GM18519 (cell line): ENCODE data around the gene SERPINB4.

ENCODE experiments used
- ATAC-seq: cut with Tn5 transposase; IDR thresholded peaks from one replicate; pipeline ENCODE4 v1.9.1; 2021; ENCODE audit warnings: mild to moderate bottlenecking, moderate library complexity; ENCODE audit not compliant: unreplicated experiment, low FRiP score

The SERPINB4 gene

GRCh38 chr18:63637703-63638102, 6.4 kb downstream of the SERPINB4 start:
- ATAC-seq: no peak

- no peak for ATAC-seq
Observed at GRCh38 chr18:63627819-63628218, 16.2 kb downstream of the SERPINB4 start.

GRCh38 chr18:63626431-63626830, 17.6 kb downstream of the SERPINB4 start:
- ATAC-seq: no peak

DNA sequence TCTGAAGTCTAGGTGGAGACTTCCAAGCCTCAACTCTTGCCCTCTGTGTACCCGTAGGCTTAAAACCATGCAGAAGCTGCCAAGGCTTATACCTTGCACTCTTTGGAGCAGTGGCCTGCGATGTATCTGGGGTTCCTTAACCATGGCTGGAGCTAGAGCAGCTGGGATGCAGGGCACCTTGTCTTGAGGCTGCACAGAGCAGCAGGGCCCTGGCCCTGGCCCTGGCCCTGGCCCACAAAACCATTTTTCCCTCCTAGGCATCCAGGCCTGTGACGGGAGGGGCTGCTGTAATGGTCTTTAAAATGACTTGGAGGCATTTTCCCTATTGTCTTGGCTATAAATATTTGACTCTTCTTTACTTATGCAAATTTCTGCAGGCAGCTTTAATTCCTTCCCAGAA, 19.2 kb downstream of the SERPINB4 start:
- ATAC-seq: no peak

- ATAC-seq: no peak
Observed at GRCh38 chr18:63619661-63620060, 24.4 kb downstream of the SERPINB4 start.

- ATAC-seq: no peak
Observed at GRCh38 chr18:63617915-63618234, 26.2 kb downstream of the SERPINB4 start.

- ATAC-seq: peak; percentile 80
Observed at GRCh38 chr18:63617049-63617914, 26.8 kb downstream of the SERPINB4 start.

- ATAC-seq: no peak
Observed at GRCh38 chr18:63613420-63613819, 30.6 kb downstream of the SERPINB4 start.

DNA sequence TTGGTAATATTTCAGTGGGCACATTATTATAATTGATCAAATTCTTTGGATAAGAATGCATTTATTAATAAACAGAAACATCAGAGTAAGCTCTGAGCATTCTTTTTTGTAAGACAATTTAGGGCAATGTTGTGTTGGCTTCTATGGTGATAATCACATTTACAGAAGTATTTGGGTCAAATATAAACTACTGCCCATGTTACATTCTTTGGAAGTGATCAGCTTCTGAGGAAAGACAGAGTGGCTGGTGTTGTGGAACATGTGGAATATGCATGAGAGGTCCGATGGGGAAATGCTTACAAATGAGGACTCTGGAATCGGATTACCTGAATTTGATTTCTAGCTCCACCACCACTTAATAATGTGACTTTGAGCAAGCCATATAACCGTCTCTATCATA, 37.5 kb downstream of the SERPINB4 start:
- ATAC-seq: no peak

- no peak for ATAC-seq
Observed at GRCh38 chr18:63604791-63605567, 39.1 kb downstream of the SERPINB4 start.

- ATAC-seq: peak; percentile 99
Observed at GRCh38 chr18:63603772-63604171, 40.3 kb downstream of the SERPINB4 start.

- ATAC-seq: no peak
Observed at GRCh38 chr18:63603355-63603754, 40.7 kb downstream of the SERPINB4 start.

DNA sequence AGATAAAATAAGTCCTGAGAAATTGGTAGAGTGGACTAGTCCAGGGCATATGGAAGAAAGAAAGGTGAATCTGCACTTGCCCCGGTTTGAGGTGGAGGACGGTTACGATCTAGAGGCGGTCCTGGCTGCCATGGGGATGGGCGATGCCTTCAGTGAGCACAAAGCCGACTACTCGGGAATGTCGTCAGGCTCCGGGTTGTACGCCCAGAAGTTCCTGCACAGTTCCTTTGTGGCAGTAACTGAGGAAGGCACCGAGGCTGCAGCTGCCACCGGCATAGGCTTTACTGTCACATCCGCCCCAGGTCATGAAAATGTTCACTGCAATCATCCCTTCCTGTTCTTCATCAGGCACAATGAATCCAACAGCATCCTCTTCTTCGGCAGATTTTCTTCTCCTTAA, 47.1 kb downstream of the SERPINB4 start:
- ATAC-seq: no peak

DNA sequence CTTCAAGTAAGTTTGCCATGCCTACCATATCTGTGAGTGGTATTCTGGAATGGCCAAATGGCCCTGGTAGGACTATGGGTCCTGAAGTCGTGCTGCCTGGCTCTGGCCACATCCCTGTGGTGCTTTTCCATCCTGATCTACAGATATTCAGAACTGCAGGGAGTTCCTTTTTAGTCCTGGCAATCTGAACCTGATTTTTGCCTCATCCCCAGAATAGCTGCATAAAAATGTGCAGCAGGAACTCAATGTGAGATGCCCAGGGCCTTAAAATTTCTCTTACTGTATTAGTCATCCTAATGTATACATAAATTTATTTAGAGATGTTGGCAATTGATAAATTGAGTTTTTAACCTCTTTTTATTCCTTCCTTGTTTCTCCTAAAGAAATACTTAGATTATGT, 51.6 kb downstream of the SERPINB4 start:
- no peak for ATAC-seq

DNA sequence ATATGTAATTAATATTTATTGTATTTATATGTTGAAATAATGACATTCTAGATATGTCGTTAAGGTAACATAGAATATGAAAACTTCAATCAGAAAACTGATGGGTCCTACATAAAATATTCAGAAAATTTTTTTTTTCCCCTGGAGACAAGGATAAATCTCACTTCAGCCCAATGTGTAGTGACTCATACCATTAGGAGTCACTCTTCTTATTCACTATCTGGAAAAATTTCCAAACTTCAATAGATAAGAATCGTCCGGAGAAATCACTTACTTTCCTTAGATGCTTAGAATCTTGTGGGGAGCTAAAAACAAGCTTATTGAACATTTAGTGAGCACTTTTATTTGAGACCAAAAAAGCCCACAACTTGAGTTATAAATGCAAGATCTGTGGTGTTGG, 52.3 kb downstream of the SERPINB4 start:
- ATAC-seq: no peak

GRCh38 chr18:63590966-63591695, 52.9 kb downstream of the SERPINB4 start:
- ATAC-seq: no peak

DNA sequence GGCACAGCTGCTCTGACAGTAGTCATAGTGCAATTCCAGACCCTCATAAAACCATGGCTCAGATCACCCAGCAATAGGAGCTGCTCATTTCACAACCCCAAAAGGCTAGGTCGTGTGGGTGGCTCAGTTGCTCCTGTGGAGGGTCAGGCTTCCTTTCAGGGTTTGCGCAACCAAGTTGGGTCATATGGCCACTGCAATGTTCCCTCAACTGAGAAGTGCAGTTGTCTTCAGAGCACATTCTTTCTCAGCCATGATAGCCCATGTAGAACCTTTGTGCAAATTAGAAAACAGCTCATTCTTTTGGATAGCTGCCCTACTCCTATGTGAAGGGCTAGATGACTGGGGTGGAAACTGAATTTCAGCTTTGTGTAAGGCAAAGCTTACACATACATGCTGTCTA, 53.7 kb downstream of the SERPINB4 start:
- no peak for ATAC-seq

DNA sequence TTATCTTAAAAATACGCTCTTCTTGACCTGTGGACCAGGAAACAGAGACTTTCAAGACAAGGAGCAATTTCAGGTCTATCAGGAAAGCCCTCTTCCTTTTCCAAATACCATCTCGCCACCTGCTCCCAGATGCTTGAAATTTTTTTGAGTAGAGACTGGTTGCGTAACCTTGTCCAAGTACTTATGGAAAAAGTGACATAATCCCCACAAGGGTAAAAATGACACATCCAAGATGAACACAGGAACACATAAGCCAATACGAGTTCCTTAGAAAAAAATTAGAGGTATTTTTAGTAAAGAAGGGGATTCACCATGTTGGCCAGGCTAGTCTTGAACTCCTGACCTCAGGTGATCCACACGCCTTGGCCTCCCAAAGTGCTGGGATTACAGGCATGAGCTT, 55.1 kb downstream of the SERPINB4 start:
- no peak for ATAC-seq
